HG03097 (cell line): ENCODE results near the gene NR2F1-AS1.

Experiments
- ATAC-seq: cut with Tn5 transposase; IDR thresholded peaks from one replicate; pipeline ENCODE4 v1.9.1; 2021; ENCODE audit not compliant: unreplicated experiment, low FRiP score

The NR2F1-AS1 gene

GRCh38 chr5:93603793-93604643 lies 23.0 kb upstream of the NR2F1-AS1 start:
- ATAC-seq: no peak

GRCh38 chr5:93603078-93603792 lies 22.2 kb upstream of the NR2F1-AS1 start:
- no peak for ATAC-seq

DNA sequence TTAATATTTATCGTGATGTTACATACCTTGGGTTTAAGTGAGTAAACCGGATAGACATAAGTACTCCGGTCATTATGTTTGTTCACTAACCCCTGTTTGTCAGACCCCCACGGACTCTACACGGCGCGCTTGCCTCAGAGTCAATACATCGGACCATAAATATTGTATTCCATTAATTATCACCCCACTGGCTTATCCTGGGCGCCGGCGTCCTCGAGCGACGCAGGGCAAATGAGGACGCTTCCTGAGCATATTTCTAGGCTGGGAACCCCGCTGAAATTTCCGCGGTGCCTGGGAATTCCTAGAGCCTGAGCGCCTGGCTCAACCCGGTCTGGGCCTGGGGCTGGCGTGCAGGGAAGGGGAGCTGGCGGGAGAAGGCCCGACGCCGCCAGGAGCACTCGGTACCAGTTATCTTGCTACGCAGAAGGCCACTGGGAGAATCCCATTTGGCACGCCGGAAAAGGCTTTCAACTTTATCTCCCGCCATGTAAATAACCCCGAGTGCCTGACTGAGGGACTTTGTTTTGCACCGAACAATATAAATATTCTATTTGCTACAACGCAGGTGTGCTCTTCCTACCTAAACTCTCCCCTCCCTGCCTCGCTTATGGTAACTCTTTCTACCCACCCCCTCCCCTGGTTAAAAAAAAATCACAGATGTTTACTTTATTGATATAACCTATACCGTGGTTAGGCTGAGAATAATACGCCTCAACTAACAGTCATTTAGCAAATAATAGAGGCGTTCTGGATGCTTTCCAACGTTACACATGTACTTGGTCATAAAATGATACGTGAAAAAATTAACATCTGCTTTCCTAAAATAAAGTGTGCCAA lies 21.4 kb upstream of the NR2F1-AS1 start:
- ATAC-seq: no peak

DNA sequence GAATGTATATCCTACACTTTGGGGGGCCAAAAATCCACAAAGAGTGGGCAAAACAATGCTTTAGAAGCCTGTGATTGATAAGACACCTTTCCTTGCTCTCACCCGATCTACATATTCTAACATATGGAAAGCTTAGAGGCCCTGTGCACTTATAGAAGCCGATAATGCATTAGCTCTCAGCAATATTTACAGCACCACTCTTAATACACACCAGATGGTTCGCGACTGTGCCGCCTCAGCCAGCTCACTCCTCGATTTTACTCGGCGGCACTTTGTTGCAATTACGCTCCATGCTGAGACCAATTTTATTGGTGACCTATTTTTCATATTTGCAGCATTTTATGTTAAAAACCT lies 20.8 kb upstream of the NR2F1-AS1 start:
- no peak for ATAC-seq

GRCh38 chr5:93601071-93601801 lies 20.2 kb upstream of the NR2F1-AS1 start:
- no peak for ATAC-seq

GRCh38 chr5:93600409-93601070 lies 19.5 kb upstream of the NR2F1-AS1 start:
- ATAC-seq: no peak

GRCh38 chr5:93599399-93600120 lies 18.5 kb upstream of the NR2F1-AS1 start:
- ATAC-seq: no peak

- no peak for ATAC-seq
Observed at GRCh38 chr5:93599001-93599379, 18.0 kb upstream of the NR2F1-AS1 start.

DNA sequence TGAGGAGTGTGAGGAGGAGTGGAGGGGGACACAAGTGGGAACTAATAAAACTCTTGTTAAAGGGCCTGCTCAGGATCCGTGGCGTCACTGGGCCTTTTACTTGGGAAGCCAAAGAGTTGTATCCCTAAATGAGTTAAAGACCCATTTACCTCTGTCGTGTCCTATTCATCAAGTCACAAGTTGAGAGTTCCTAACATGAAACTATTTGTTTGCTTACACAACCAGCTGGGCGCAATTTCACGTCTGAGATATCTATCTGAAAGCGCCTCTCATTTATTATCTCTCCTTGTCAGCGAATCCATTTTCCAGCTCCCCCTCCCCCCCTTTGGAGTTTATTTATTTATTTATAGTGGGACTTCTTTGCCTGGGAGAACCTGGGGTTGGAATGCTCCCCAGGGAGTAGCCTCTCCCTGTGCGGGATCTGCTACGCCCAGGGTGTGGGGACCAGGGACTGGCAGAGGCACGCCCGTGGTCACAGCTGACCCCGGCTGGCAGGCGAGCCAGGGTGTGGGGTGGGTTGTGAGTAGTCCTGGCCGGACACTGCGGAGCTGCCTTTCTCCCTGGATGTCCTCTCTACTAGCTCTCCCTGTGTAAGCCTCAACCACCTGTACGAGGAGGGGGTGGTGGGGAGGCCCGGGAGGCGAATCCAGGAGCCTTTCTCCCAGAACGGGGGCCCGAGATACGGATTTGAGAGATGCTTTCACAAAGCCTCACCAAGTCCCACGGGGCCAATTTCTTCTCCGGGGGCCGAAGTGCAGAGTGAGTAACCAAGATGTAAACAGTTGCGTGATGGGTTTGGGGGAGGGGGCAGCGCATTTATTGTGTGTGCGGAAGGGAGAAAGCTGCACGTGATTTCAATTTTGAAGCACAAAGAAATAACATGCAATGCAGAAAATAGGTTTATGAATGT lies 17.3 kb upstream of the NR2F1-AS1 start:
- no peak for ATAC-seq

- ATAC-seq: no peak
Observed at GRCh38 chr5:93596676-93597490, 15.9 kb upstream of the NR2F1-AS1 start.

GRCh38 chr5:93596310-93596675 lies 15.3 kb upstream of the NR2F1-AS1 start:
- ATAC-seq: no peak

DNA sequence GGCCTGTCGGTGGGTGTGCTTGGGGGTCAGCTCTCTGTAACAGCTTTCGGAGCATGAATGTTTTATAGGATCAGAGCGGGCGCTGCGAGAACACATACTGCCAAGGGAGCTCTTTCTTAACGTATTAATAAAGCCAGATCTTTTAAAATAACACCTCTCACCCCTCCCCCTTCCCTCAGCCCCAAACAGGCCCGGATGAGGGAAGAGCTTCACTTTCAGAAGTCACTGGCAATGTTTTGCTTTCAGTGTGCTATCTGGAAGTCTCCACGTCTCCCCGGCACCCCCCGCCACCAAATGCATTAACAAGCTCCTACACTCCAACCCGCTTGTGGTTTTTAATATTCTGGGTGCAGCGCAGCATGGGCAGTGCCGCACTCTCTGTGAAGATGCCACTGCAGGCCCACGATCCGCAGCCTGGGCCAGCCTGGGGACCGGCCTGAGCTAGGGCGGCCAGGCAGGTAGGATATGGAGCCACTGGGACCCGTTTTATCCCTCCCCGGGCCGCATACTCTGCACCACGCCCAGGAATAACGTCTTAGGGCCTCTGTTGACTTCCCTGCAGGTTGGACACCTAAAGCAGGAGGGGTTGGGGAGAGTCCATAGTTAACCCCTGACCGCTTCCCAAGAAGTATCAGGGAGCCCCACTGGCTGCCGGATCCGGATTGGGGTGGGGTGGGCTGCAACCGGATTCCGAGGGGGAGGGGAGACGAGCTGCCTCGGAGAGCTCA lies 14.6 kb upstream of the NR2F1-AS1 start:
- no peak for ATAC-seq

GRCh38 chr5:93594591-93595419 lies 13.8 kb upstream of the NR2F1-AS1 start:
- no peak for ATAC-seq

- no peak for ATAC-seq
Observed at GRCh38 chr5:93593476-93594131, 12.6 kb upstream of the NR2F1-AS1 start.

DNA sequence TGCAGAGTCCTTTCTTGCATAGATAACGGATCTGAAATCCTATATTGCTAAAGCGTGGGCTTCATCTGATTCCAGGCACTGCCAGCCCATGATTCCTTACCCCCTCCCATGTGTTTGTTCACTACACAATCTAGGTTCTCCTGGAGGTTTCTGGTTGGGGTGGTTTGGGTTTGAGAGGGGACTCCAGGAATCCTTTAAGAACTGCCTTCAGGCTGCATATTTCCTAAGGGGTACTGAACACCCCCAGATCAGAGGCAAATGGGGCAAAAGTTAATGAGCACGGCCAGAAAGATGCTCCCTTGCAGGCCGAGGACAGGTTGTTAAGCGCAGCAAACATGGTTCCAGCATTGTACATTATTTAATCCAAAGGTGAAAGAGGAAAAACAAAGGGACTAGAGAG lies 11.9 kb upstream of the NR2F1-AS1 start:
- ATAC-seq: no peak
